OCI-LY3 (cell line): ENCODE data around the gene TRIO.

Experiments used
- H2AFZ ChIP-seq: fragments of 200-600, 300-600 bp; shearing (Covaris generic); 2 replicates; pipeline ENCODE4 v1.6.0; 2014; ENCODE audit warnings: antibody characterized with exemption, low read depth, low read length
- H3K27ac ChIP-seq: fragments of 200-600, 300-600 bp; sonication (generic); 2 replicates; pipeline ENCODE4 v1.5.1; 2014; ENCODE audit warnings: mild to moderate bottlenecking, low read length, moderate library complexity, mixed read lengths
- H3K27me3 ChIP-seq: fragments of 200-600, 300-600 bp; sonication (generic); 2 replicates; pipeline ENCODE4 v1.6.1; 2014; ENCODE audit warnings: low read depth, low read length, mixed read lengths
- H3K36me3 ChIP-seq: fragments of 200-600, 300-600 bp; sonication (generic); replicated peaks from 2 replicates; pipeline ENCODE3; 2014; ENCODE audit warnings: low read depth, low read length, mixed read lengths
- H3K4me1 ChIP-seq: fragments of 300-600, 200-600 bp; sonication (generic); 2 replicates; pipeline ENCODE4 v1.6.1; 2014; ENCODE audit warnings: low read length, mixed read lengths
- H3K4me2 ChIP-seq: fragments of 200-600, 300-600 bp; sonication (generic); 2 replicates; pipeline ENCODE4 v1.6.1; 2014; ENCODE audit warnings: low read length, mixed read lengths
- H3K4me3 ChIP-seq: fragments of 300-600, 200-600 bp; sonication (generic); 2 replicates; pipeline ENCODE4 v1.5.1; 2014; ENCODE audit warnings: antibody characterized with exemption, mild to moderate bottlenecking, low read length, moderate library complexity
- H3K79me2 ChIP-seq: fragments of 300-600, 200-600 bp; shearing (Covaris generic); 2 replicates; pipeline ENCODE4 v1.6.1; 2014; ENCODE audit warnings: mild to moderate bottlenecking, low read length, mixed read lengths
- H3K9ac ChIP-seq: fragments of 300-600, 200-600 bp; shearing (Covaris generic); 2 replicates; pipeline ENCODE4 v1.6.0; 2014; ENCODE audit warnings: mild to moderate bottlenecking, low read length, moderate library complexity
- H3K9me3 ChIP-seq: fragments of 200-600, 300-600 bp; shearing (Covaris generic); 2 replicates; pipeline ENCODE4 v1.6.1; 2014; ENCODE audit warnings: low read length, mixed read lengths; ENCODE audit not compliant: insufficient read depth
- H4K20me1 ChIP-seq: fragments of 200-600, 300-600 bp; sonication (generic); 2 replicates; pipeline ENCODE4 v1.6.1; 2016; ENCODE audit warnings: low read length, mixed read lengths; ENCODE audit not compliant: insufficient read depth
- CTCF ChIP-seq: fragments of 200-600, 300-600 bp; sonication (generic); IDR thresholded peaks from 2 replicates; pipeline ENCODE4 v1.5.1; 2014; ENCODE audit warnings: antibody characterized with exemption, low read length, low read depth
- EZH2phosphoT487 ChIP-seq: fragments of 200-600 bp; shearing (Covaris generic); IDR thresholded peaks from 2 replicates; pipeline ENCODE4 v1.6.1; 2018; ENCODE audit warnings: antibody characterized with exemption, mixed run types, low read depth

TRIO gene

GRCh38 chr5:14528926-14529325 lies 385.8 kb downstream of the TRIO start:
- Histone ChIP-seq H3K4me2 (no peak overlapping the region), H3K9me3 (no peaks in the 10 kb centered on the region), H3K9ac (no peak overlapping the region), H3K4me1 (no peaks in the 10 kb centered on the region), H3K36me3 (no peaks in the 10 kb centered on the region), H3K27ac (no peak overlapping the region), H3K27me3 (no peaks in the 10 kb centered on the region), H4K20me1 (no peaks in the 10 kb centered on the region), H3K79me2 (no peaks in the 10 kb centered on the region), H2AFZ (no peak overlapping the region), H3K4me3 (no peak overlapping the region)
- no peak for TF ChIP-seq CTCF

GRCh38 chr5:14531668-14532067 lies 388.5 kb downstream of the TRIO start:
- no peak overlapping the region for H3K9ac ChIP-seq
- TF ChIP-seq EZH2phosphoT487 (no peak), CTCF (no peak)

GRCh38 chr5:14532180-14532579 lies 389.0 kb downstream of the TRIO start:
- no peak overlapping the region for H3K9ac ChIP-seq
- H3K36me3 ChIP-seq: no peaks in the 10 kb centered on the region
- no peak overlapping the region for H3K4me2 ChIP-seq
- no peaks in the 10 kb centered on the region for H4K20me1 ChIP-seq
- no peaks in the 10 kb centered on the region for H3K4me1 ChIP-seq
- H3K27ac ChIP-seq: no peak overlapping the region
- no peaks in the 10 kb centered on the region for H3K79me2 ChIP-seq
- TF ChIP-seq EZH2phosphoT487 (no peak), CTCF (no peak)
- H2AFZ ChIP-seq: no peak overlapping the region
- no peaks in the 10 kb centered on the region for H3K27me3 ChIP-seq
- H3K9me3 ChIP-seq: no peaks in the 10 kb centered on the region
- no peak overlapping the region for H3K4me3 ChIP-seq

More at GRCh38 chr5:14531668-14532067, 388.5 kb downstream of the TRIO start:
- Histone ChIP-seq H3K27ac (no peak overlapping the region), H2AFZ (no peak overlapping the region), H3K36me3 (no peaks in the 10 kb centered on the region), H3K79me2 (no peaks in the 10 kb centered on the region), H3K4me2 (no peak overlapping the region), H3K27me3 (no peaks in the 10 kb centered on the region), H3K9me3 (no peaks in the 10 kb centered on the region), H4K20me1 (no peaks in the 10 kb centered on the region), H3K4me1 (no peaks in the 10 kb centered on the region), H3K4me3 (no peak overlapping the region)

- no peak overlapping the region for H3K9ac ChIP-seq
- no peaks in the 10 kb centered on the region for H3K4me1 ChIP-seq
- no peaks in the 10 kb centered on the region for H4K20me1 ChIP-seq
- TF ChIP-seq EZH2phosphoT487 (no peak), CTCF (no peak)
- no peaks in the 10 kb centered on the region for H3K36me3 ChIP-seq
- H3K79me2 ChIP-seq: no peaks in the 10 kb centered on the region
- H3K4me2 ChIP-seq: no peak overlapping the region
- no peak overlapping the region for H2AFZ ChIP-seq
- H3K27ac ChIP-seq: no peak overlapping the region
- no peak overlapping the region for H3K4me3 ChIP-seq
- H3K9me3 ChIP-seq: no peaks in the 10 kb centered on the region
- H3K27me3 ChIP-seq: no peaks in the 10 kb centered on the region
Measured at GRCh38 chr5:14534773-14535172, 391.6 kb downstream of the TRIO start.
